A673 (cell line): Measurements from ENCODE around the gene E2F1.

Source experiments
- EZH2 ChIP-seq: fragments of 200-600 bp; sonication (generic); IDR thresholded peaks from 2 replicates; pipeline ENCODE4 v1.6.1; 2017; ENCODE audit warnings: borderline replicate concordance, low read depth, mild to moderate bottlenecking, mixed read lengths, antibody characterized with exemption, low read length; ENCODE audit not compliant: poor library complexity, severe bottlenecking
- TF ChIP-seq, protein P1 (sequence below): fragments of 300-800, 200-600 bp; sonication (generic); conservative IDR thresholded peaks from 2 replicates; pipeline ENCODE4 v1.5.1; 2017; ENCODE audit warnings: low read depth, mild to moderate bottlenecking, antibody characterized with exemption, low read length, moderate library complexity, mixed read lengths

DNA sequence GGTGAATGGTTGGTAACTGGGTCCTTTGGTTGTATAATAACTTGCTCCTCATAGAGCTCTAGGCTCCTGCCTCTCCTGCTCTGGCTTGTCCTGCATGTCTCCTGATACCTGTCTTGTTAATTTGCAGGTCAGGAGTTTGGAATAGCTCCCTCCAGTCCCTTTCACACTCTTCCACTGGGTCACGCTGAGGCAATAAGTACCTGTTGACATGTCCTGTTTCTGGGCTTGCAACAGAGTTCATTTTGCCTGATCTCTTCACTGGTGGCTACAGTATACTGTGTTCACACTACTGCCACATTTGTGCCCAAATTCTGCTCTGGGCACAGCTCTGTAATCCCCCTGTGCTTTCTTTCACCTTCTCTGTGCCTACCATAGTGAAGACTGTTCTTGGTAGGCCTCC lies 49.4 kb downstream of the E2F1 start:
- TF ChIP-seq, protein P1, sequence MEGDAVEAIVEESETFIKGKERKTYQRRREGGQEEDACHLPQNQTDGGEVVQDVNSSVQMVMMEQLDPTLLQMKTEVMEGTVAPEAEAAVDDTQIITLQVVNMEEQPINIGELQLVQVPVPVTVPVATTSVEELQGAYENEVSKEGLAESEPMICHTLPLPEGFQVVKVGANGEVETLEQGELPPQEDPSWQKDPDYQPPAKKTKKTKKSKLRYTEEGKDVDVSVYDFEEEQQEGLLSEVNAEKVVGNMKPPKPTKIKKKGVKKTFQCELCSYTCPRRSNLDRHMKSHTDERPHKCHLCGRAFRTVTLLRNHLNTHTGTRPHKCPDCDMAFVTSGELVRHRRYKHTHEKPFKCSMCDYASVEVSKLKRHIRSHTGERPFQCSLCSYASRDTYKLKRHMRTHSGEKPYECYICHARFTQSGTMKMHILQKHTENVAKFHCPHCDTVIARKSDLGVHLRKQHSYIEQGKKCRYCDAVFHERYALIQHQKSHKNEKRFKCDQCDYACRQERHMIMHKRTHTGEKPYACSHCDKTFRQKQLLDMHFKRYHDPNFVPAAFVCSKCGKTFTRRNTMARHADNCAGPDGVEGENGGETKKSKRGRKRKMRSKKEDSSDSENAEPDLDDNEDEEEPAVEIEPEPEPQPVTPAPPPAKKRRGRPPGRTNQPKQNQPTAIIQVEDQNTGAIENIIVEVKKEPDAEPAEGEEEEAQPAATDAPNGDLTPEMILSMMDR = no peak
- no peak for TF ChIP-seq EZH2
